ENCODE measurements around the gene SLC10A6.

Gene SLC10A6

GRCh38 chr4:86821151-86821550 is 28.0 kb downstream of the SLC10A6 start:
- Histone ChIP-seq H3K4me1 (ENCODE audit: control insufficient read depth, low read depth, low read length) (no peaks in the 10 kb centered on the region), H3K9ac (ENCODE audit: low read length) (no peak overlapping the region), H3K4me3 (ENCODE audit: low read length) (no peak overlapping the region), H3K36me3 (ENCODE audit: control insufficient read depth, low read depth, low read length) (no peaks in the 10 kb centered on the region), H3K9me3 (ENCODE audit: control insufficient read depth, low read depth, low read length) (no peaks in the 10 kb centered on the region), H3K27me3 (ENCODE audit: control insufficient read depth, insufficient read depth, low read length) (no peaks in the 10 kb centered on the region), H3K27ac (ENCODE audit: low read length) (no peak overlapping the region)

DNA sequence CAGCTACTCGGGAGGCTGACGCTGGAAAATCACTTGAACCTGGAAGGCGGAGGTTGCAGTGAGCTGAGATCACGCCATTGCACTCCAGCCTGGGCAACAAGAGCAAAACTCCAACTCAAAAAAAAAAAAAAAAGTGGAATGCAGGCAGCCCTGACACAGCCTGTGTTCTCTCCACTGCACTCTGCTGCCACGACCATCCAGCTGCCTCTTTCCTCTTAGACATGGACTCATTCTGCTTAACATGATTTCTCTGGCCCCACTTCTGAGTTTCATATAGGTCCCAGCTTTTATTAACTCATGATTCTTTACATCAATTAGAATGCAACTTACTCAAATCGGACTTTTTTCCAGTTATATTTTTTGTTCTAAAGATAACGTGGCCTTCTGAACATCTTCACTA is 29.6 kb downstream of the SLC10A6 start:
- H3K36me3 ChIP-seq (ENCODE audit: control insufficient read depth, low read depth, low read length) = peaks cover 10% of the 10 kb centered on the region
- H3K27ac ChIP-seq (ENCODE audit: low read length) = no peak overlapping the region
- no peaks in the 10 kb centered on the region for H3K4me1 ChIP-seq (ENCODE audit: control insufficient read depth, low read depth, low read length)
- no peaks in the 10 kb centered on the region for H3K27me3 ChIP-seq (ENCODE audit: control insufficient read depth, insufficient read depth, low read length)
- no peak overlapping the region for H3K4me3 ChIP-seq (ENCODE audit: low read length)
- no peak overlapping the region for H3K9ac ChIP-seq (ENCODE audit: low read length)
- no peaks in the 10 kb centered on the region for H3K9me3 ChIP-seq (ENCODE audit: control insufficient read depth, low read depth, low read length)

DNA sequence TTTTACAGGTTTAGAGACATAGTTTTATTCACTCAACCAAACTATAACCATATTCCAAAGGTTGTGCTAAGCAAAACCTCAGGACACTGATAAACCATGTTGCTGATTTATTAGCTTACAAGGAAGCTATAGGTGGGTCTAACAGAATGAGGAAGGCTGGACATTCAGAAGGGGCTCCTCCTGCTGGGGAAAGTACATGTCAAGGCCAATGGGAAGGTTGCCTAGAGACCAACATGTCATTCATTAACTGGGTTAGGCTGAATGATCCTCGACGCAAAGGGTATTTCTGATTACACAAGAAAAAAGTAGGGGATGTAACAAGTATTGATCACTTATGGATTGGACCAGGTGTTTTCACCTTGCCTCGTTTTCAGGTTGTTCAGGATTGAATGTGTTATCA is 30.3 kb downstream of the SLC10A6 start:
- H3K27ac ChIP-seq (ENCODE audit: low read length) = no peak overlapping the region
- no peak overlapping the region for H3K9ac ChIP-seq (ENCODE audit: low read length)
- no peak overlapping the region for H3K4me3 ChIP-seq (ENCODE audit: low read length)
- no peaks in the 10 kb centered on the region for H3K4me1 ChIP-seq (ENCODE audit: control insufficient read depth, low read depth, low read length)
- peaks cover 12% of the 10 kb centered on the region for H3K36me3 ChIP-seq (ENCODE audit: control insufficient read depth, low read depth, low read length)
- H3K9me3 ChIP-seq (ENCODE audit: control insufficient read depth, low read depth, low read length) = no peaks in the 10 kb centered on the region
- no peaks in the 10 kb centered on the region for H3K27me3 ChIP-seq (ENCODE audit: control insufficient read depth, insufficient read depth, low read length)

- peaks cover 12% of the 10 kb centered on the region for H3K36me3 ChIP-seq (ENCODE audit: control insufficient read depth, low read depth, low read length)
- no peaks in the 10 kb centered on the region for H3K4me1 ChIP-seq (ENCODE audit: control insufficient read depth, low read depth, low read length)
- H3K9ac ChIP-seq (ENCODE audit: low read length) = no peak overlapping the region
- no peak overlapping the region for H3K4me3 ChIP-seq (ENCODE audit: low read length)
- no peaks in the 10 kb centered on the region for H3K9me3 ChIP-seq (ENCODE audit: control insufficient read depth, low read depth, low read length)
- H3K27me3 ChIP-seq (ENCODE audit: control insufficient read depth, insufficient read depth, low read length) = no peaks in the 10 kb centered on the region
- H3K27ac ChIP-seq (ENCODE audit: low read length) = no peak overlapping the region
These were observed 31.0 kb downstream of the SLC10A6 start for GRCh38 chr4:86818211-86818610.

DNA sequence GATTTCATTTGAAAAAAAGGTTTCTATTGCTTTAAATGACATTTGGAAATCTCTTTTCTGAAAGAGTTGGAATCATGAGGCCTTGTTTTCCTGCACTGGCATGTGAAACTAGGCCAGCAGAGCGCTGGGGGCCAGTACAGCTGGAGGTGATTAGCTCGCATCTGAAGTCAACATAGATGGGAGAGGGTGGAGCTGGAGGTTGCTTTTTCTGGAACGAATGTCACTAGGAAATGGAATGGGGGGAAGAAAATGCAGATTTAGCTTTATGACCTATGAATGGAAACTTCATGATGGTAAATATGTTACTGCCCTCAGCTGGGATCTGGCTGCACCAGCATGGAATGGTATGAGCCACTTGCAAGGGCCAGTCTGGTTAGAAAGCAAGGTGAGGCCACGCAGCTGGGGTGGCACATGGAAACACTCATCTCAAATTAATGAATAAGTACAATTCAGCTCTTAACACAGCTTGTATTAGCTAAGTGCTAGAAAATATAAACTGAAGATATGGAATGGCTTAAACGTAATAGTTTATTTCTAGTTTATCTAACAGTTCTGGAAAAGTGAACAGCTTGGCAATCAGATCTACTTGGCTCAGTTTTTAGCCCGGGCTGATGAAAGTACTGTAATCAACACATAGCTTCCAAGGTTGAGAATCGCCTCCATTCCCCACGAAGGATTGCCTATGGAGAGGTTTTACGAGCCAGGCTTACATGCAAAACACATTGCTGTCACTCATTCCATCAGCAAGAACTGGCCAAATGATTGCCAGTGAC is 32.5 kb downstream of the SLC10A6 start:
- Histone ChIP-seq H3K4me1 (ENCODE audit: control insufficient read depth, low read depth, low read length) (no peaks in the 10 kb centered on the region), H3K4me3 (ENCODE audit: low read length) (no peak overlapping the region), H3K9ac (ENCODE audit: low read length) (no peak overlapping the region), H3K27ac (ENCODE audit: low read length) (no peak overlapping the region), H3K27me3 (ENCODE audit: control insufficient read depth, insufficient read depth, low read length) (no peaks in the 10 kb centered on the region), H3K9me3 (ENCODE audit: control insufficient read depth, low read depth, low read length) (no peaks in the 10 kb centered on the region), H3K36me3 (ENCODE audit: control insufficient read depth, low read depth, low read length) (peaks cover 13% of the 10 kb centered on the region)

DNA sequence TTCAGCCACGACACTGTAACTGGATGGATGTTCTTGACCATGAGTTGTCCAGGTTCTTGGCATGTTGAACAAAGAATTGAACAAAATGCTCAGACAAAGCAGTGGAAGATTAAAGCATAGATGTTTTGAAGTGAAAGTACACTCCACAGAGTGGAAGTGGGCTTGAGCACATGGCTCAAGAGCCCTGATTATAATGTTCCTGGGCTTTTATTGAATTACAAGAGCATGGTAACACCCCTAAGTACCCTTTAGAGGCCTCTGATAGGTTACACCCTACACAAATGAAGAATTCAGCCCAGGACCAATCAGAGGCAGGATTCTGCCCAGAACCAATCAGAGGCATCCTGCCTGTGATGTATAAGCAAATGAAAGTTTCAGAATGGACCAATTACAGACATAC is 33.5 kb downstream of the SLC10A6 start:
- Histone ChIP-seq H3K9me3 (ENCODE audit: control insufficient read depth, low read depth, low read length) (no peaks in the 10 kb centered on the region), H3K9ac (ENCODE audit: low read length) (no peak overlapping the region), H3K4me3 (ENCODE audit: low read length) (no peak overlapping the region), H3K4me1 (ENCODE audit: control insufficient read depth, low read depth, low read length) (peaks cover 5% of the 10 kb centered on the region), H3K27me3 (ENCODE audit: control insufficient read depth, insufficient read depth, low read length) (no peaks in the 10 kb centered on the region), H3K27ac (ENCODE audit: low read length) (no peak overlapping the region), H3K36me3 (ENCODE audit: control insufficient read depth, low read depth, low read length) (peaks cover 22% of the 10 kb centered on the region)

DNA sequence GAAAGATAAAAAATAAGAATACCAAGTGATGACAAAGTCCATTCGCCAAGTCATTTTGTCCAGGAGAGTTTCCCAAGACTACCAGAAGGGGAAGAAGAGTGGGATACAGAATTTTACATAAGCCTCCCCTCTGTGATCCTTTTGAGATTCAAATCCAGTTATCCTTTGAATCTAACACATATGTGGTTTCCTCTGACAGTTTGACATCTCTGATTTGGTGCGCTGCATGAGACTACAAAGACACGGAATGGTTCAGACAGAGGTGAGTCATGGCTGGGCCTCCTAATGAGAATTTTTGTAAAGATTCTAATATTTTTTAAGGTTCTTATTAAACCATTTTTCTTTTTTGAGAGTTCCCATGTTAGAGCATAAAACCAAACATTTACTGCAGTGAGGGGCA is 38.3 kb downstream of the SLC10A6 start:
- H3K9ac ChIP-seq (ENCODE audit: low read length) = no peak overlapping the region
- no peak overlapping the region for H3K27ac ChIP-seq (ENCODE audit: low read length)
- peaks cover 5% of the 10 kb centered on the region for H3K4me1 ChIP-seq (ENCODE audit: control insufficient read depth, low read depth, low read length)
- H3K36me3 ChIP-seq (ENCODE audit: control insufficient read depth, low read depth, low read length) = peaks cover 50% of the 10 kb centered on the region
- no peaks in the 10 kb centered on the region for H3K9me3 ChIP-seq (ENCODE audit: control insufficient read depth, low read depth, low read length)
- H3K27me3 ChIP-seq (ENCODE audit: control insufficient read depth, insufficient read depth, low read length) = no peaks in the 10 kb centered on the region
- no peak overlapping the region for H3K4me3 ChIP-seq (ENCODE audit: low read length)

- Histone ChIP-seq H3K9me3 (ENCODE audit: control insufficient read depth, low read depth, low read length) (no peaks in the 10 kb centered on the region), H3K27ac (ENCODE audit: low read length) (no peak overlapping the region), H3K9ac (ENCODE audit: low read length) (no peak overlapping the region), H3K4me3 (ENCODE audit: low read length) (no peak overlapping the region), H3K36me3 (ENCODE audit: control insufficient read depth, low read depth, low read length) (peaks cover 48% of the 10 kb centered on the region), H3K27me3 (ENCODE audit: control insufficient read depth, insufficient read depth, low read length) (no peaks in the 10 kb centered on the region), H3K4me1 (ENCODE audit: control insufficient read depth, low read depth, low read length) (peaks cover 5% of the 10 kb centered on the region)
These were observed 39.4 kb downstream of the SLC10A6 start for GRCh38 chr4:86809809-86810208.

DNA sequence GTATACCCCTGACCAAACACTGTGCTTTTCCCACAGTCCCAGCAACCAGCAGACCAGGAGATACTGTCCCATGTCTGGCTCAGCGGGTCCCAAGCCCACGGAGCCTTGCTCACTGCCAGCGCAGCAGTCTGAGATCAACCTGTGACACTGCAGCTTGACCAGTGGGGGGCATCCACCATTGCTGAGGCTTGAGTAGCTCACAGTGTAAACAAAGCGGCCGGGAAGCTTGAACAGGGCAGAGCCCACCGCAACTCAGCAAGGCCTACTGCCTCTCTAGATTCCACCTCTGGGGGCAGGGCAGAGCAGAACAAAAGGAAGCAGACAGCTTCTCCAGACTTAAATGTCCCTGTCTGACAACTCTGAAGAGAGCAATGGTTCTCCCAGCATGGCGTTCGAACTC is 58.1 kb downstream of the SLC10A6 start:
- H3K9ac ChIP-seq (ENCODE audit: low read length) = no peak overlapping the region
- H3K27me3 ChIP-seq (ENCODE audit: control insufficient read depth, insufficient read depth, low read length) = no peaks in the 10 kb centered on the region
- peaks cover 9% of the 10 kb centered on the region for H3K4me1 ChIP-seq (ENCODE audit: control insufficient read depth, low read depth, low read length)
- no peaks in the 10 kb centered on the region for H3K9me3 ChIP-seq (ENCODE audit: control insufficient read depth, low read depth, low read length)
- no peak overlapping the region for H3K4me3 ChIP-seq (ENCODE audit: low read length)
- peaks cover 6% of the 10 kb centered on the region for H3K36me3 ChIP-seq (ENCODE audit: control insufficient read depth, low read depth, low read length)
- no peak overlapping the region for H3K27ac ChIP-seq (ENCODE audit: low read length)

DNA sequence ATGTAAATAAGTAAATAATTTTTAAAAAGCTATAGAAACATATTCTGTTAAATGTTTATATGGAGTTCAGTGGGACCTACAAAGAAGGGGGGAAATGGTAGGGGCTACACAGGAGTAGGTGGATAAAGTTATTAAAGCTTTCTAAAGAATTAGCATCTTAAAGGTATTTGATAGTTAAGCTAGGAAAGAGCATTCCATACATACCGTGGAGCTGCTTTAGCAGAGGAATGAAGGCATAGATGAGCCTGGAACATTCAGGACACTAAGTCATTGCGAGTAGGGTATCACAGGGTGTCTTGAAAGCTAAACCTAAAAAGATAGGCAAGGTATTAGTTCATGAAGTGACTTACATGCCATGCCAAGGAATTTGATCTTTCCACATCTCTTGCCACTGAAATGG is 60.4 kb downstream of the SLC10A6 start:
- H3K36me3 ChIP-seq (ENCODE audit: control insufficient read depth, low read depth, low read length) = peaks cover 13% of the 10 kb centered on the region
- H3K4me1 ChIP-seq (ENCODE audit: control insufficient read depth, low read depth, low read length) = peaks cover 9% of the 10 kb centered on the region
- no peak overlapping the region for H3K4me3 ChIP-seq (ENCODE audit: low read length)
- no peak overlapping the region for H3K27ac ChIP-seq (ENCODE audit: low read length)
- H3K9ac ChIP-seq (ENCODE audit: low read length) = no peak overlapping the region
- H3K9me3 ChIP-seq (ENCODE audit: control insufficient read depth, low read depth, low read length) = no peaks in the 10 kb centered on the region
- H3K27me3 ChIP-seq (ENCODE audit: control insufficient read depth, insufficient read depth, low read length) = no peaks in the 10 kb centered on the region

- Histone ChIP-seq H3K4me3 (ENCODE audit: low read length) (no peak overlapping the region), H3K27ac (ENCODE audit: low read length) (no peak overlapping the region), H3K4me1 (ENCODE audit: control insufficient read depth, low read depth, low read length) (peaks cover 4% of the 10 kb centered on the region), H3K9me3 (ENCODE audit: control insufficient read depth, low read depth, low read length) (no peaks in the 10 kb centered on the region), H3K36me3 (ENCODE audit: control insufficient read depth, low read depth, low read length) (peaks cover 33% of the 10 kb centered on the region), H3K27me3 (ENCODE audit: control insufficient read depth, insufficient read depth, low read length) (no peaks in the 10 kb centered on the region), H3K9ac (ENCODE audit: low read length) (no peak overlapping the region)
These were observed 71.0 kb downstream of the SLC10A6 start for GRCh38 chr4:86778175-86778574.

DNA sequence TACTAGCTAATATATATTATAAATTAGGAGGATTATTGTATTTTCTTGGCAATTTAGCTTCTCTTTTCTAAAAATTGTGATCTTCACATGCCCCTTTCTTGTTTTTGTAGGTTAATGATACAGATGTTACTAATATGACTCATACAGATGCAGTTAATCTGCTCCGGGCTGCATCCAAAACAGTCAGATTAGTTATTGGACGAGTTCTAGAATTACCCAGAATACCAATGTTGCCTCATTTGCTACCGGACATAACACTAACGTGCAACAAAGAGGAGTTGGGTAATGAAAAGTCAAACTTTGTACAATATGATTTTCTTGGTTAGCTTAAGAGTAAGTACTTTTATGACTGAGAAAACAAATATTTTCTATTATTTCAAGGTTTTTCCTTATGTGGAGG is 74.1 kb downstream of the SLC10A6 start:
- Histone ChIP-seq H3K27me3 (ENCODE audit: control insufficient read depth, insufficient read depth, low read length) (no peaks in the 10 kb centered on the region), H3K4me3 (ENCODE audit: low read length) (no peak overlapping the region), H3K36me3 (ENCODE audit: control insufficient read depth, low read depth, low read length) (peaks cover 48% of the 10 kb centered on the region), H3K9me3 (ENCODE audit: control insufficient read depth, low read depth, low read length) (no peaks in the 10 kb centered on the region), H3K27ac (ENCODE audit: low read length) (no peak overlapping the region), H3K4me1 (ENCODE audit: control insufficient read depth, low read depth, low read length) (peaks cover 4% of the 10 kb centered on the region), H3K9ac (ENCODE audit: low read length) (no peak overlapping the region)

Measured in iPS-18a (cell line).